ENCODE data around the gene YEATS2.

The YEATS2 gene

DNA sequence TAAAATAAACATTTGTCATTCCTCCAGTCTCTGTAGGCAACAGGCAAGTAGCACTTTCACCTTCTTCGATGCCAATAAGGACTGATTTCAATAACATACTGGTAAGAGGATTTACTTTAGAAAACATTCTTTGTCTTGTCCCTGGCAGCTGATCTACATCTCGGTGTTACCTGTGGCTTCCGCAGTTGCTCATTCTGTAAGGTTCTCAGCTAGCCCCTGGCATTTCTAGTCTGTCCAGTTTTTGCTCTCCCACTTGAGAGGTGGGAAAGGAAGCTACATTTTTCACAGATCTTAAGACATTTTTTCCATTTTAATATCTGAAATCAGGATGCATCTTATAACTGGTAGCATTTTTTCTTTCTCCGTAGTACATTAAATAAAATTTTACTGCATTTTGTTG lies 147.5 kb downstream of the YEATS2 start:
- no peak for DNase-seq

DNA sequence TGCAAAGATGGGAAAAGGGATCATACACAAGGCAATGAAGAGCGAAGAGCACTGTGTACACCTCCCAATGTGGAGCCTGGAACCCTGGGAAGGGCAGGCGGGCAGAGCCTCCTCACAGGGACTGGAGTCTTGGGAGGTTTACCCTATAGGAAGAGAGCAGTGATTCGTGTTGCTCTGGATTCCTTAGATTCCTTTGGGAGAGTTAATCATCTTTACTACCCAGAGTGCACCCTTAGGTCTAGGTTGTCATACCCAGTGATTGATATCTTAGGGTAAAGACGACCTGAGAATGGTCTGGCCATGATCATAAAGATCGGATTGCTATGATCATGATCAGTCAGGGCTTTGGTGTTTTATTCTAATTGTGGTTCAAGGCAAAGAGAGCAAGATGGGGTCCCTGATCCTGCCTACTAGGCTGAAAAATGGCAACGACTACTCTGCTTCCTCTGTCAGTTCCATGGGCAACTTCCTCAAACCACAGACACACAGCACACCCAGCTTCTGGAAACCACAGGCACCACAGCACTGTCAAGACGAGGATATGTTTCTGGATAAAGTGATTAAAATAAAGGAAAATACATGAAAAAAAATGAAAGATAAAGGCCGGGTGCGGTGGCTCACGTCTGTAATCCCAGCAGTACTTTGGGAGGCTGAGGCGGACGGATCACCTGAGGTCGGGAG lies 148.2 kb downstream of the YEATS2 start:
- DNase-seq = no peak

DNA sequence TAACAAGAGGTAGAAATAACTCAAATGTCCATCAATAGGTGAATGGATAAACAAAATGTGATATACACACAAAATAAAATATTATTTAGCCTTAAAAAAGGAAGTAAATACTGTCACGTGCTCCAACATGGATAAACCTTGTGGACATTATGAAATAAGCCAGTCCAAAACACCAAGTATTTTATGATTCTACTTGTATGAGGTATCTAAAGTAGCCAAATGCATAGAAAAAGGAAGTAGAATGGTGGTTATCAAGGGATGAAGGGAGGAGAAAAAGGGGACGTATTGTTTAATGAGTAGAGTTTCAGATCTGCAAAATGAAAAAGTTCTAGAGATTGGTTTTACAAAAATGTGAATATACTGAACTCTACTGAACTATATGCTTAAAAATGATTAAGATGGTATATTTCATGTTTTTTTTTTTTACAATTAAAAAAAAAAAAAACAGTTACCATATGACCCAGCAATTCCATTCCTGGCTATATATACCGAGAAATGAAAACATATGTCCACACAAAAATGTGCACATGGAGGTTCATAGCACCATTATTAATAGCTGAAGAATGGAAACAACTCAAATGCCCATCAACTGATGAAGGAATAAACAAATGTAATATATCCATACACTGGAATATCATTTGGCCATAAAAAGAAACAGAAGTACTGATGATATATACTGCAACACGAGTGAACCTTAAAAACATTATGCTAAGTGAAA lies 156.9 kb downstream of the YEATS2 start:
- DNase-seq = no peak

DNA sequence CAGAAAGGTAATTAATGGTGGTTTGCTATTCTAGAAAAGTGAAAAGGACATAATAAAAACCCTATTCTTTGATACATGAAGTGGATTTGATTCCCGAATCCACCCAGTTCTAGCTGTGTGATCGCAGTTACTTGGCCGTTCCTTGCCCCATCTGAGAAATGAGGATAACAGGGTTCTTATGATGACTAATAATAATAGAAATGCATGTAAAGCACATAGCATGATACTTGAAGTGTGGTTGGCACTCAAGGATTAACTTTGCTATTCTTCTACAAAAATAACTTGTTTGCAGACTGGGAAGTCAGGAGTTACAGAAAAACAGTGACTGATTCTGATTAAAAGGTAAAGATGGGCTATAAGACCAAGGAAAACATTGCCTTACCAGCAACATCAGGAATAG lies 160.3 kb downstream of the YEATS2 start:
- no peak for DNase-seq
